Tibial artery (tissue), 4 donors: ENCODE measurements around the gene MPHOSPH6.

Source experiments
- DNase-seq, 2 donors: peaks; one replicate each; pipeline ENCODE4 v3.0.0-alpha.2; 2019
- H3K27ac ChIP-seq, 2 donors: fragments of 200-600 bp; sonication (generic) in 1 of 2; 1 replicate in 1 of 2; 2 replicates in 1 of 2; pipeline ENCODE4 v1.5.1; 2018 to 2019; ENCODE audit warnings: mild to moderate bottlenecking in 1 of 2
- H3K27me3 ChIP-seq, 2 donors: fragments of 200-600 bp; sonication (generic) in 1 of 2; one replicate each; pipeline versions ENCODE4 v1.5.1 to v1.6.0; 2016 to 2019
- H3K36me3 ChIP-seq, 3 donors: fragments of 200-600 bp; sonication (generic) in 2 of 3; one replicate each; pipeline ENCODE4 v1.5.1; 2016 to 2019; ENCODE audit warnings: mild to moderate bottlenecking in 2 of 3
- H3K4me1 ChIP-seq, 4 donors: fragments of 200-600 bp; sonication (generic) in 2 of 4; 1 replicate in 3 of 4; 2 replicates in 1 of 4; pipeline ENCODE4 v1.5.1; 2016 to 2019
- H3K4me3 ChIP-seq, 2 donors: fragments of 200-600 bp; sonication (generic) in 1 of 2; 1 replicate in 1 of 2; 2 replicates in 1 of 2; pipeline ENCODE4 v1.5.1; 2018 to 2019; ENCODE audit warnings: mild to moderate bottlenecking in 2 of 2
- H3K9me3 ChIP-seq, 3 donors: fragments of 200-600 bp; sonication (generic) in 1 of 3; one replicate each; pipeline ENCODE4 v1.5.1; 2016 to 2019
- intact Hi-C: fragments of 100-400 bp; cut with DNase I; formaldehyde crosslinking; loops from one replicate; pipeline ENCODE4 v1.15.0; 2023; ENCODE audit warnings: low total_unique reads
- TF ChIP-seq, protein P1 (sequence below), 2 experiments: fragments of 200-600 bp in 1 of 2; fragments of 450-650 bp in 1 of 2; IDR thresholded peaks; one replicate each; pipeline ENCODE4 v1.5.1; 2017 to 2019; ENCODE audit warnings: antibody characterized with exemption in 2 of 2, mild to moderate bottlenecking in 1 of 2, moderate library complexity in 1 of 2

Gene MPHOSPH6

DNA sequence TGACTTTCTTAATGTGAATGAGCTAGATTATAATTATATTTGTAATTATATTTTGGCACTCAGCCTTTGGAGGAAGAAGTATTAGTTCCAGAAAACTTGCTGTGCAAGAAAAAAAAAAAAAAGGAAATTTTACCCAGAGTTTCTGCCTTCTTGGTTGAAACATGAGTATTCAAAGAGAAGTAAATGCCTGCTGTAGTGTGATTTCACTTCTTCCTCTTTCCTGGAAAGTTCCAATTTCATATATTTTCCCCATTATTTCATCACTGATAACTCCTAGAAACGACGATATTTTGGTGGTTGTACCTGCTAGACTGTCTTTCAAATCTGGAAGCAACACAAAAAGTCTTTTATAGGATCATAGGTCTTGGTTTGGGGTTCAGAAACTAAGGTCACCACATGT, 20.4 kb upstream of the MPHOSPH6 start:
- no peaks in the 10 kb centered on the region for H3K9me3 ChIP-seq
- no peak overlapping the region for H3K27ac ChIP-seq
- DNase-seq = no peak
- intact Hi-C loops = no loop called here
- peaks cover 0 to 4% of the 10 kb centered on the region in 2 donors for H3K27me3 ChIP-seq
- H3K4me1 ChIP-seq = no peaks in the 10 kb centered on the region
- H3K36me3 ChIP-seq = no peaks in the 10 kb centered on the region
- TF ChIP-seq, protein P1, sequence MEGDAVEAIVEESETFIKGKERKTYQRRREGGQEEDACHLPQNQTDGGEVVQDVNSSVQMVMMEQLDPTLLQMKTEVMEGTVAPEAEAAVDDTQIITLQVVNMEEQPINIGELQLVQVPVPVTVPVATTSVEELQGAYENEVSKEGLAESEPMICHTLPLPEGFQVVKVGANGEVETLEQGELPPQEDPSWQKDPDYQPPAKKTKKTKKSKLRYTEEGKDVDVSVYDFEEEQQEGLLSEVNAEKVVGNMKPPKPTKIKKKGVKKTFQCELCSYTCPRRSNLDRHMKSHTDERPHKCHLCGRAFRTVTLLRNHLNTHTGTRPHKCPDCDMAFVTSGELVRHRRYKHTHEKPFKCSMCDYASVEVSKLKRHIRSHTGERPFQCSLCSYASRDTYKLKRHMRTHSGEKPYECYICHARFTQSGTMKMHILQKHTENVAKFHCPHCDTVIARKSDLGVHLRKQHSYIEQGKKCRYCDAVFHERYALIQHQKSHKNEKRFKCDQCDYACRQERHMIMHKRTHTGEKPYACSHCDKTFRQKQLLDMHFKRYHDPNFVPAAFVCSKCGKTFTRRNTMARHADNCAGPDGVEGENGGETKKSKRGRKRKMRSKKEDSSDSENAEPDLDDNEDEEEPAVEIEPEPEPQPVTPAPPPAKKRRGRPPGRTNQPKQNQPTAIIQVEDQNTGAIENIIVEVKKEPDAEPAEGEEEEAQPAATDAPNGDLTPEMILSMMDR (IDR thresholded peaks at IDR 0.05) = no peak
- no peak overlapping the region for H3K4me3 ChIP-seq

DNA sequence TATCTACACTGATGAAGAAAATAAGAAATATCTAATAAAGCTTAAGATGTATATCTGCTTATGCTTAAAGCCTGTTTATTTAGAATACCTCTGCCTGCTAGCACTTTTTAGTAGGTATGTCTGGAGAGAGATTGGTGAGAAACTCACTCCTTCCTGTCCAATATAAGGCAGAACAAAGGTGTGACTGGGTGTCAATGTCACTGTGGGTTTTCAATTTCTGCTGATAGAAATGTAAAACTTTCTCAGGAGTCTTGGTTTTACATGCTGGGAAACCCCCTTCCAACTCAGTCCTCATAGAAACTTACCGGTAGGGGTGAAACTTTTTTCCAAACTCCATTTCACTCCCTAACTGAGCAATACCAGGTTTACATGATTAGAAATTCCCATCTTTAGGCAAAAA, 17.8 kb upstream of the MPHOSPH6 start:
- H3K4me1 ChIP-seq = no peaks in the 10 kb centered on the region
- peaks cover 0 to 4% of the 10 kb centered on the region in 2 donors for H3K27me3 ChIP-seq
- H3K4me3 ChIP-seq = no peak overlapping the region
- H3K36me3 ChIP-seq = no peaks in the 10 kb centered on the region
- DNase-seq = no peak
- no peak overlapping the region for H3K27ac ChIP-seq
- intact Hi-C loops = no loop called here
- H3K9me3 ChIP-seq = no peaks in the 10 kb centered on the region
- TF ChIP-seq, protein P1 (IDR thresholded peaks at IDR 0.05) = no peak

DNA sequence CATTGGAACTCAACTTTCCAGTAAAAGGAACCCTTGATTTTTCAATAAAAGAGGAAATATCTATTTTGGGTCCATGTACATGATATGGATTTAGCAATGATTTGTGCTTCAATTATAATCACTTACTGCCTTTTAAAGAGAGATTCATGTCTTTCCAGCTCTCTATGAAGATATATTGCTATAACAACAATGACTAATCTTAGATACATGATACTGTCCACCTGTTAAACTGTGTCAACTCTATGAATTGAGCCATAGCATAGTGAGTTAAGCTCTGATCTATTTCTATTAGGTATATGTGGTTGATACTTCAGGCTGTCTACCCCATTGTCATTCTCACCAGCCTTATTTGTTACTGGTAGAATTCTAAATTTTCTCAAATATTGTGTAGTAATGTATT, 15.0 kb upstream of the MPHOSPH6 start:
- no peaks in the 10 kb centered on the region for H3K4me1 ChIP-seq
- peaks cover 0 to 4% of the 10 kb centered on the region in 2 donors for H3K27me3 ChIP-seq
- no peak for DNase-seq
- TF ChIP-seq, protein P1 (IDR thresholded peaks at IDR 0.05) = no peak
- H3K27ac ChIP-seq = no peak overlapping the region
- intact Hi-C loops = no loop called here
- H3K4me3 ChIP-seq = no peak overlapping the region
- no peaks in the 10 kb centered on the region for H3K36me3 ChIP-seq
- no peaks in the 10 kb centered on the region for H3K9me3 ChIP-seq

DNA sequence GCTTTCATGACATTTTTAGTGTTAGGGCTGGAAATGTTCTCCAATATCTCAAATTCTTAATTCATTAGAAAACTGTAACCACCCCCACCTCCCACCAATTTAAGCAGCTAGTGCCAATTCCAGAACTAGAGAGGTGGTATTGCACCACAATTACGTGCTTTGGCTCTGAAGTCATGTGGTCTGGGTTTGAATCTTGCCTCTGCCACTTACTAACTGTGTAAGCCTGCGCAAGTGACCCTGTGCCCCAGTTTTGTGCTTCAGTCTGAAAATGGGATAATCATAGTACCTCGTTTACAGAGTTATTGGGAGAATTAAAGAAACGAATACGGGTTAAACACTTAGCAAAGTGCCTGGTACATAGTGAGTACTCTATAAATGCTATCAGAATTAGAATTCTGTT, 14.2 kb upstream of the MPHOSPH6 start:
- no peak for DNase-seq
- Histone ChIP-seq H3K4me1 (no peaks in the 10 kb centered on the region), H3K9me3 (no peaks in the 10 kb centered on the region), H3K36me3 (no peaks in the 10 kb centered on the region), H3K4me3 (no peak overlapping the region), H3K27me3 (peaks cover 0 to 5% of the 10 kb centered on the region in 2 donors), H3K27ac (no peak overlapping the region)
- TF ChIP-seq, protein P1 (IDR thresholded peaks at IDR 0.05) = no peak
- intact Hi-C loops = no loop called here

DNA sequence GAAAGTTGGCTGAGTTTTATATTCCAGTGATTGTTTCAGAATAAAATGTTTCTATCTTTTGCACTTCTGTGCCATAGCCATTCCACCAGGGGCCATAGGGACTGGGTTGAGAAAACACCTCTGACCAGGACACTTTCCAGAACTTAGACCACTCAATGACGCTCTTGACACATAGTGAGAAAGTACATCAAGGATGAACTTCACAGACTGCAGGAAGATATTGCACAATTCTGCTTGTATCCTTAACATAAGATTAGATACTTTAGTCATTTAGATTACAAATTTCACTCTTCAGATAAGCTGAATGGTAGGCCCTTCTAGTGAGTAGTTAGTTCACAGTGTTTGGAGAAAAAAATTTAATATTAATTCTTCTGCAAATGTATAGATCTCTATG, 13.0 kb upstream of the MPHOSPH6 start:
- H3K4me3 ChIP-seq = no peak overlapping the region
- intact Hi-C loops = no loop called here
- H3K36me3 ChIP-seq = no peaks in the 10 kb centered on the region
- H3K9me3 ChIP-seq = no peaks in the 10 kb centered on the region
- DNase-seq = no peak
- TF ChIP-seq, protein P1 (IDR thresholded peaks at IDR 0.05) = no peak
- no peak overlapping the region for H3K27ac ChIP-seq
- no peaks in the 10 kb centered on the region for H3K4me1 ChIP-seq
- H3K27me3 ChIP-seq = peaks cover 0 to 7% of the 10 kb centered on the region in 2 donors
